Keratinocyte (primary cell): ENCODE measurements around the gene SLC6A1. TPM values are rescaled to one million over a fixed set of nuclear protein-coding genes. Genes with fewer than 3 reads are reported as not detected.

Experiments used
- DNase-seq: peaks from one replicate; pipeline ENCODE4 v3.0.0-alpha.2; 2011; ENCODE audit warnings: low read depth, missing footprints, low spot score
- FAIRE-seq: peaks from 2 replicates; lab custom pipeline; 2011; peaks lifted over from hg19 to GRCh38; lab: Jason Lieb, UNC
- H2AFZ ChIP-seq: 2 replicates; pipeline ENCODE4 v1.6.0; 2012; ENCODE audit warnings: low read length, control low read depth, inconsistent platforms; ENCODE audit not compliant: control insufficient read depth
- H3K27ac ChIP-seq: 2 replicates; pipeline ENCODE4 v1.5.1; 2011; ENCODE audit warnings: low read length; ENCODE audit not compliant: control insufficient read depth, insufficient read depth
- H3K27me3 ChIP-seq: 3 replicates; pipeline ENCODE4 v1.6.0; 2011; ENCODE audit warnings: low read length; ENCODE audit not compliant: control insufficient read depth, insufficient read depth; ENCODE audit errors: extremely low read depth
- H3K36me3 ChIP-seq, 2 experiments: 2 replicates in 1 of 2; 3 replicates in 1 of 2; pipeline ENCODE4 v1.5.1; 2011; ENCODE audit warnings: low read length in 2 of 2, mild to moderate bottlenecking in 1 of 2; ENCODE audit not compliant: control insufficient read depth in 2 of 2, insufficient read depth in 2 of 2; ENCODE audit errors: extremely low read depth in 1 of 2
- H3K4me1 ChIP-seq: 3 replicates; pipeline ENCODE4 v1.5.1; 2011; ENCODE audit warnings: low read length; ENCODE audit not compliant: control insufficient read depth, insufficient read depth; ENCODE audit errors: extremely low read depth
- H3K4me2 ChIP-seq: 3 replicates; pipeline ENCODE4 v1.6.0; 2011; ENCODE audit warnings: low read depth, low read length; ENCODE audit not compliant: control insufficient read depth, insufficient read depth; ENCODE audit errors: extremely low read depth
- H3K4me3 ChIP-seq, 3 experiments: fragments of 200-600 bp in 1 of 3; sonication (generic) in 1 of 3; 2 replicates in 2 of 3; 3 replicates in 1 of 3; pipeline ENCODE4 v1.5.1; 2011 to 2016; ENCODE audit warnings: low read length in 3 of 3, mild to moderate bottlenecking in 3 of 3, control low read depth in 2 of 3, inconsistent platforms in 1 of 3, low read depth in 1 of 3, mixed read lengths in 1 of 3, mixed run types in 1 of 3, moderate library complexity in 1 of 3; ENCODE audit not compliant: control insufficient read depth in 2 of 3, insufficient read depth in 2 of 3; ENCODE audit errors: extremely low read depth in 1 of 3
- H3K79me2 ChIP-seq: 2 replicates; pipeline ENCODE4 v1.6.0; 2012; ENCODE audit warnings: low read length; ENCODE audit not compliant: control insufficient read depth, insufficient read depth
- H3K9ac ChIP-seq: 3 replicates; pipeline ENCODE4 v1.6.0; 2011; ENCODE audit warnings: low read length; ENCODE audit not compliant: control insufficient read depth, insufficient read depth; ENCODE audit errors: extremely low read depth
- H3K9me1 ChIP-seq: 3 replicates; pipeline ENCODE4 v1.6.0; 2011; ENCODE audit warnings: low read length; ENCODE audit not compliant: control insufficient read depth, insufficient read depth; ENCODE audit errors: extremely low read depth
- H3K9me3 ChIP-seq: 2 replicates; pipeline ENCODE4 v1.5.1; 2012; ENCODE audit warnings: low read depth, low read length; ENCODE audit not compliant: control insufficient read depth
- H4K20me1 ChIP-seq: 3 replicates; pipeline ENCODE4 v1.6.0; 2011; ENCODE audit warnings: low read length; ENCODE audit not compliant: control insufficient read depth, insufficient read depth; ENCODE audit errors: extremely low read depth
- EZH2 ChIP-seq: IDR thresholded peaks from one replicate; pipeline ENCODE4 v1.6.1; 2012; ENCODE audit warnings: inconsistent platforms, mild to moderate bottlenecking, low read length, moderate library complexity
- dilution Hi-C: fragments of 300-500 bp; cut with MboI; formaldehyde crosslinking; loops from one replicate; pipeline ENCODE4 v1.7.0; 2020; ENCODE audit warnings: low sequenced_read_pairs; ENCODE audit not compliant: extremely low pct_ligation_motif_present
- polyA plus RNA-seq, 5 experiments: library from polyadenylated mRNA; depleted of rRNA in 3 of 5; stranded (reverse) in 3 of 5; stranded (forward) in 1 of 5; unstranded in 1 of 5; fragments of >200 nt; gene quantifications; 1 replicate in 1 of 5; 2 replicates in 3 of 5; 3 replicates in 1 of 5; pipeline versions ENCODE4 v1.2.1 to v1.2.3, GENCODE V29; 2011 to 2012; ENCODE audit warnings: missing spikeins in 2 of 5, low read depth in 1 of 5, low replicate concordance in 1 of 5
- TF ChIP-seq, protein P1 (sequence below), 3 experiments: IDR thresholded peaks in 1 of 3; conservative IDR thresholded peaks in 1 of 3; optimal IDR thresholded peaks in 1 of 3; 2 replicates in 2 of 3; 3 replicates in 1 of 3; pipeline versions ENCODE3 to v1.5.1; 2011; ENCODE audit warnings: low read length in 3 of 3, mild to moderate bottlenecking in 3 of 3, moderate library complexity in 2 of 3, control low read depth in 1 of 3, inconsistent platforms in 1 of 3; ENCODE audit not compliant: insufficient read depth in 2 of 3; ENCODE audit errors: extremely low read depth in 1 of 3

Gene SLC6A1
- polyA plus RNA-seq, 1 donor (not counting 4 experiments of a cell fraction or from before 2014, with no cell fraction given) = not detected

DNA sequence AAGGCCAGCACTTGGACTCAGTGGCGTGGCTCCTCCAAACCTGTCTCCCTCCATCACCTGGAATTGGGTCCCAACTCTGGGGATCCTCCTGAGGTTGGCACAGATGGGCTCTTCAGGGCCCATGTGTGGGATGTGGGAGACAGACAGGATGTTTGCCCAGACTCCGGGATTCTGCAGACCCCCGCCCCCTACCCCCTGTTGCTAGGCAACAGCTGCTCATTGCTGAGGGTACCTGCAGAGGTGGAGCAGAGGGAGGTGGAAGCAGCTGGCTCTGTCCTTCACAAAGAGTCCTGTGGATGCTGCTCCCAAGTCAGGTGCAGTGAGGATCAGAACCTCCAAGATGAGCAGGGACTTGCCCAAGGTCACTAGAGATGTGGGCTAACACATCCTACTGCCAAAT, 40.0 kb upstream of the SLC6A1 start:
- Histone ChIP-seq H3K79me2 (no peaks in the 10 kb centered on the region), H3K9me3 (no peaks in the 10 kb centered on the region), H2AFZ (no peak overlapping the region), H4K20me1 (no peaks in the 10 kb centered on the region), H3K9me1 (no peaks in the 10 kb centered on the region), H3K4me1 (no peaks in the 10 kb centered on the region), H3K27me3 (peaks cover 17% of the 10 kb centered on the region), H3K9ac (no peak overlapping the region), H3K27ac (no peak overlapping the region), H3K4me3 (no peak overlapping the region), H3K36me3 (no peaks in the 10 kb centered on the region), H3K4me2 (no peak overlapping the region)
- no peak for FAIRE-seq
- dilution Hi-C loops = loop anchor here (10.0 kb wide), 1 partner anchor 82 kb away; no protein-coding TSS in a partner anchor
- no peak for DNase-seq
- no peak for TF ChIP-seq EZH2
- TF ChIP-seq, protein P1, sequence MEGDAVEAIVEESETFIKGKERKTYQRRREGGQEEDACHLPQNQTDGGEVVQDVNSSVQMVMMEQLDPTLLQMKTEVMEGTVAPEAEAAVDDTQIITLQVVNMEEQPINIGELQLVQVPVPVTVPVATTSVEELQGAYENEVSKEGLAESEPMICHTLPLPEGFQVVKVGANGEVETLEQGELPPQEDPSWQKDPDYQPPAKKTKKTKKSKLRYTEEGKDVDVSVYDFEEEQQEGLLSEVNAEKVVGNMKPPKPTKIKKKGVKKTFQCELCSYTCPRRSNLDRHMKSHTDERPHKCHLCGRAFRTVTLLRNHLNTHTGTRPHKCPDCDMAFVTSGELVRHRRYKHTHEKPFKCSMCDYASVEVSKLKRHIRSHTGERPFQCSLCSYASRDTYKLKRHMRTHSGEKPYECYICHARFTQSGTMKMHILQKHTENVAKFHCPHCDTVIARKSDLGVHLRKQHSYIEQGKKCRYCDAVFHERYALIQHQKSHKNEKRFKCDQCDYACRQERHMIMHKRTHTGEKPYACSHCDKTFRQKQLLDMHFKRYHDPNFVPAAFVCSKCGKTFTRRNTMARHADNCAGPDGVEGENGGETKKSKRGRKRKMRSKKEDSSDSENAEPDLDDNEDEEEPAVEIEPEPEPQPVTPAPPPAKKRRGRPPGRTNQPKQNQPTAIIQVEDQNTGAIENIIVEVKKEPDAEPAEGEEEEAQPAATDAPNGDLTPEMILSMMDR (optimal IDR thresholded peaks at IDR 0.05 in 1 of 3, IDR thresholded peaks at IDR 0.05 in 1 of 3, conservative IDR thresholded peaks at IDR 0.05 in 1 of 3; ENCODE audit: extremely low read depth in 1 of 3, insufficient read depth in 2 of 3, low read length in 3 of 3) = no peak

DNA sequence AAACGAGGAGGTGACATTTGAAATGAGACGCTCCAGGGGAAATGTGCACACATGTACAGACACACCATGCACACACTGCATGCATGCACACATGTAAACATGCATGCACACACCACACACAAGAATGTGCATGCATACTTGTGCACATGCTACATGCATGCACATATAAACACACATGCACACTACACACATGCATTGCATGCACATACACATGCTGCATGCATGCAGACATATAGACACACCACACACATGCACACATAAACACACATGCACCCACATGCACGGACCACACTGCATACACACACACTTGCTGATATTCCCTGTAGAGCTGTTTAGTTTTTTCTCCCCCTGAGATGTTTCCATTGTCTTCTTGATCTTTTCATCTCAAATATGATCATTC, 37.8 kb upstream of the SLC6A1 start:
- Histone ChIP-seq H3K27me3 (peaks cover 22% of the 10 kb centered on the region), H3K4me1 (no peaks in the 10 kb centered on the region), H3K4me3 (no peak overlapping the region), H3K36me3 (no peaks in the 10 kb centered on the region), H2AFZ (no peak overlapping the region), H3K9me1 (no peaks in the 10 kb centered on the region), H3K79me2 (no peaks in the 10 kb centered on the region), H3K9ac (no peak overlapping the region), H4K20me1 (no peaks in the 10 kb centered on the region), H3K27ac (no peak overlapping the region), H3K4me2 (no peak overlapping the region), H3K9me3 (no peaks in the 10 kb centered on the region)
- no peak for DNase-seq
- TF ChIP-seq, protein P1 (optimal IDR thresholded peaks at IDR 0.05 in 1 of 3, IDR thresholded peaks at IDR 0.05 in 1 of 3, conservative IDR thresholded peaks at IDR 0.05 in 1 of 3; ENCODE audit: extremely low read depth in 1 of 3, insufficient read depth in 2 of 3, low read length in 3 of 3) = no peak
- no peak for TF ChIP-seq EZH2
- dilution Hi-C loops = loop anchor here (10.0 kb wide), 1 partner anchor 80 kb away; no protein-coding TSS in a partner anchor
- FAIRE-seq = no peak
